Esophagus (tissue), 2 donors: Measurements from ENCODE around the gene VPS41. TPM values are rescaled to one million over a fixed set of nuclear protein-coding genes. Genes with fewer than 3 reads are reported as not detected.
"Not testable (repeated sequence)": the region's sequence is repeated elsewhere in the genome, so short reads cannot be mapped to it uniquely, and the experiment has no call there.

Experiments
- H3K27ac ChIP-seq, 2 donors: one replicate each; pipeline ENCODE4 v1.5.1; 2013; ENCODE audit warnings: low read depth in 2 of 2, mild to moderate bottlenecking in 2 of 2, inconsistent platforms in 1 of 2, low read length in 1 of 2, moderate library complexity in 1 of 2
- H3K27me3 ChIP-seq, 2 donors: one replicate each; pipeline ENCODE4 v1.6.1; 2013; ENCODE audit warnings: low read length in 2 of 2, control low read depth in 1 of 2, mild to moderate bottlenecking in 1 of 2; ENCODE audit not compliant: insufficient read depth in 2 of 2, control insufficient read depth in 1 of 2
- H3K36me3 ChIP-seq, 2 donors: one replicate each; pipeline ENCODE4 v1.6.1; 2013; ENCODE audit warnings: low read length in 1 of 2; ENCODE audit not compliant: control insufficient read depth in 2 of 2, insufficient read depth in 2 of 2
- H3K4me1 ChIP-seq, 2 donors: one replicate each; pipeline ENCODE4 v1.6.1; 2013; ENCODE audit warnings: low read length in 1 of 2; ENCODE audit not compliant: control insufficient read depth in 2 of 2, insufficient read depth in 2 of 2
- H3K4me3 ChIP-seq, 2 donors: one replicate each; pipeline ENCODE4 v1.5.1; 2013; ENCODE audit warnings: low read length in 2 of 2, mild to moderate bottlenecking in 2 of 2, low read depth in 1 of 2, moderate library complexity in 1 of 2
- H3K9me3 ChIP-seq, 2 donors: one replicate each; pipeline ENCODE4 v1.6.1; 2013; ENCODE audit warnings: mild to moderate bottlenecking in 2 of 2, low read depth in 1 of 2, low read length in 1 of 2, moderate library complexity in 1 of 2; ENCODE audit not compliant: control insufficient read depth in 2 of 2, insufficient read depth in 1 of 2
- WGBS, 2 donors: extraction: QIAGEN DNeasy Blood & Tissue Kit; methylation state at CpG; one replicate each; pipeline ENCODE4 v1.1.7; 2013; 5-methylcytosine and 5-hydroxymethylcytosine counted together
- polyA plus RNA-seq, 2 donors: library from polyadenylated mRNA; stranded (reverse); fragments of 200-250 nt; gene quantifications; one replicate each; pipeline ENCODE4 v1.2.3, GENCODE V29; 2013
- donor health status: healthy with polysubstance abuse.
- donor health status: Bipolar disorder and iron deficiency.

The VPS41 gene
- 1 to 10 TPM; 6.5 to 8.6 TPM for polyA plus RNA-seq

- H3K4me1 ChIP-seq = no peaks in the 10 kb centered on the region
- peak within 1 kb of the TSS; percentile 92 to 99 for H3K4me3 ChIP-seq
- WGBS, 2 donors = 0 to 1% methylated on average over 20 of the region's 20 CpGs
- H3K27ac ChIP-seq = peak within 1 kb of the TSS; percentile 45 to 73
- no peaks in the 10 kb centered on the region for H3K9me3 ChIP-seq
- H3K36me3 ChIP-seq = no peaks in the 10 kb centered on the region
- no peaks in the 10 kb centered on the region for H3K27me3 ChIP-seq
Measured at GRCh38 chr7:38908759-38909335, at the start of gene VPS41. TSS of gene VPS41 (minus strand) at chr7:38909191. CDS start at chr7:38909174, 17 bp downstream.

DNA sequence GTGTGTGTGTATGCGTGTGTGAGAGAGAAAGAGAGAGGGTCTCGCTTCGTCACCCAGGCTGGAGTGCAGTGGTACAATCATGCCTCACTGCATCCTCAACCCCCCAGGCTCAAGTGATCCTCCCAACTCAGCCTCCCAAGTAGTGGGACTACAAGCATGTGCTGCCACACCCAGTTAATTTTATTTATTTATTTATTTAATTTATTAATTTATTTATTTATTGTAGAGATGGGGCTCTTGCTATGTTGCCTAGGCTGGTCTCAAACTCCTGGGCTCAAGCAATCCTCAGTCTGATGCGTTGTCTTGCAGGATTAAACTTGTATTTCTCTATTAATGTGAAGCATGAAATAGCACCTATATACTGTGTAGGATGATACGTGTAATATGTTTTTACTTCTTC lies 46.9 kb upstream of the VPS41 start:
- 82 to 87% methylated on average over 5 of the region's 5 CpGs for WGBS, 2 donors
- no peaks in the 10 kb centered on the region for H3K27me3 ChIP-seq
- H3K27ac ChIP-seq = no peak overlapping the region
- no peaks in the 10 kb centered on the region for H3K9me3 ChIP-seq
- H3K4me3 ChIP-seq = no peak overlapping the region
- no peaks in the 10 kb centered on the region for H3K4me1 ChIP-seq
- H3K36me3 ChIP-seq = no peaks in the 10 kb centered on the region

DNA sequence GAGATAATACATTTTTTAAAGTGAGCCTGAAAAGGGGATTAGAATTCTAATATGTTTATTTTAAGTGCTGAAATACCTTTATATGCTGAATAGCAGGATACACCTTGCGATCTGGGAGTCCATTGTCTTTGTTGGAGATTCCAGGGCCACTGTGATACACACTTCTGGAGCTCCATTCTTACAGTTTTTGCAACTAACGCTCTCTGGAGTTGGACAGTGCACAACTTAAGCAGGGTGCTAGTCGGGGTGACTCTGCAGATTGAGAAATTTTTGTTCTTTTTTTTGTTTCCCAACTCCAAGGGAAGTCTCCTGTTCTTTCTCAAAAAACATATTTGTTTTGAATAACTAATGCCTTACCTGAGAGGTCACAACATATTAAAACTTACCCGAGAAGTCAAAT lies 45.0 kb upstream of the VPS41 start:
- 80 to 83% methylated on average over 4 of the region's 4 CpGs for WGBS, 2 donors
- Histone ChIP-seq H3K36me3 (no peaks in the 10 kb centered on the region), H3K27me3 (no peaks in the 10 kb centered on the region)

GRCh38 chr7:38953227-38953626 lies 44.2 kb upstream of the VPS41 start:
- H3K4me1 ChIP-seq = no peaks in the 10 kb centered on the region
- H3K36me3 ChIP-seq = no peaks in the 10 kb centered on the region
- 93 to 99% methylated on average over 1 of the region's 1 CpG for WGBS, 2 donors

More for the DNA sequence above, 45.0 kb upstream of the VPS41 start:
- Histone ChIP-seq H3K9me3 (no peaks in the 10 kb centered on the region), H3K27ac (no peak overlapping the region), H3K4me3 (no peak overlapping the region), H3K4me1 (no peaks in the 10 kb centered on the region)

GRCh38 chr7:38951213-38951612 lies 42.2 kb upstream of the VPS41 start:
- Histone ChIP-seq H3K27ac (no peak overlapping the region), H3K4me1 (no peaks in the 10 kb centered on the region), H3K4me3 (no peak overlapping the region), H3K9me3 (no peaks in the 10 kb centered on the region), H3K36me3 (no peaks in the 10 kb centered on the region), H3K27me3 (no peaks in the 10 kb centered on the region)
- 72 to 73% methylated on average over 6 of the region's 6 CpGs for WGBS, 2 donors

More at GRCh38 chr7:38953227-38953626, 44.2 kb upstream of the VPS41 start:
- Histone ChIP-seq H3K27ac (no peak overlapping the region), H3K27me3 (no peaks in the 10 kb centered on the region), H3K9me3 (no peaks in the 10 kb centered on the region), H3K4me3 (no peak overlapping the region)

GRCh38 chr7:38950309-38950708 lies 41.3 kb upstream of the VPS41 start:
- 17 to 45% methylated on average over 1 of the region's 1 CpG for whole genome bisulfite sequencing, 2 donors
- Histone ChIP-seq H3K4me1 (no peaks in the 10 kb centered on the region), H3K36me3 (no peaks in the 10 kb centered on the region), H3K4me3 (no peak overlapping the region), H3K9me3 (no peaks in the 10 kb centered on the region), H3K27me3 (no peaks in the 10 kb centered on the region), H3K27ac (no peak overlapping the region)

GRCh38 chr7:38947541-38947940 lies 38.5 kb upstream of the VPS41 start:
- H3K36me3 ChIP-seq, H3K4me3 ChIP-seq, H3K9me3 ChIP-seq, H3K4me1 ChIP-seq, H3K27ac ChIP-seq, H3K27me3 ChIP-seq: not testable (repeated sequence)
- WGBS, 2 donors = 84 to 87% methylated on average over 4 of the region's 4 CpGs

- 74 to 76% methylated on average over 4 of the region's 4 CpGs for WGBS, 2 donors
- Histone ChIP-seq H3K4me3 (no peak overlapping the region), H3K36me3 (no peaks in the 10 kb centered on the region), H3K27ac (no peak overlapping the region), H3K27me3 (no peaks in the 10 kb centered on the region), H3K4me1 (no peaks in the 10 kb centered on the region), H3K9me3 (no peaks in the 10 kb centered on the region)
Measured at GRCh38 chr7:38942431-38943051, 33.5 kb upstream of the VPS41 start.

- H3K27me3 ChIP-seq = no peaks in the 10 kb centered on the region
- no peaks in the 10 kb centered on the region for H3K36me3 ChIP-seq
- no peak overlapping the region for H3K27ac ChIP-seq
- no peaks in the 10 kb centered on the region for H3K9me3 ChIP-seq
- H3K4me3 ChIP-seq = no peak overlapping the region
- H3K4me1 ChIP-seq = no peaks in the 10 kb centered on the region
- 78 to 84% methylated on average over 3 of the region's 3 CpGs for WGBS, 2 donors
Measured at GRCh38 chr7:38940774-38941173, 31.8 kb upstream of the VPS41 start.

DNA sequence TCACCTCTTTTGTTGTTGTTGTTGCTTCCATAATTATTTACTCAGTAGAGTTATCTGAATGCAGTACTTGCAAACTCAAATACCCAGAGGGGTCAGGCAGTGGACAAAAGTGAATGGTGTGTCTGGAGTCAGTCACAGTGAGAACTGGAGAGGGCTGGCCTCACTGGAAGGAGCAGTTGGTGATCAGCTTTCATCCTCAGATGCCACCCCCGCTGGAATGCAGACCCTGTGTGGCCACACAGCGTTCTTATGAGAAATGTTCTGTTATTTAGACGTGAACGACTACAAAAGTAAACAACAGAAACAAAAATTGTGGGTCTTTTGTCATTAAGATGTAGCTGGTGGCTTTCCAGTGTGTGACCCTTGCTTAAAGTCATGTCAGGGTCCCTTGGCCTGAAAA lies 29.6 kb upstream of the VPS41 start:
- 63 to 74% methylated on average over 4 of the region's 4 CpGs for WGBS, 2 donors
- Histone ChIP-seq H3K27me3 (no peaks in the 10 kb centered on the region), H3K9me3 (no peaks in the 10 kb centered on the region), H3K27ac (no peak overlapping the region), H3K4me1 (no peaks in the 10 kb centered on the region), H3K36me3 (no peaks in the 10 kb centered on the region), H3K4me3 (no peak overlapping the region)
